Osteocyte (in vitro differentiated cells): Measurements from ENCODE around the gene HIKESHI. TPM values are rescaled to one million over a fixed set of nuclear protein-coding genes. Genes with fewer than 3 reads are reported as not detected.

Source experiments
- DNase-seq: peaks from one replicate; pipeline ENCODE4 v3.0.0; 2021; ENCODE audit warnings: mixed read lengths; ENCODE audit not compliant: unreplicated experiment; ENCODE audit errors: extremely low spot score
- H3K27ac Mint-ChIP-seq: one replicate; pipeline ENCODE4 v1.8.0; 2021; ENCODE audit warnings: mild to moderate bottlenecking, mixed read lengths; ENCODE audit not compliant: unreplicated experiment
- H3K27me3 Mint-ChIP-seq: one replicate; pipeline ENCODE4 v1.8.0; 2021; ENCODE audit warnings: mixed read lengths; ENCODE audit not compliant: unreplicated experiment
- H3K36me3 Mint-ChIP-seq: one replicate; pipeline ENCODE4 v1.8.0; 2021; ENCODE audit warnings: mixed read lengths; ENCODE audit not compliant: unreplicated experiment
- H3K4me1 Mint-ChIP-seq: one replicate; pipeline ENCODE4 v1.8.0; 2021; ENCODE audit warnings: mixed read lengths; ENCODE audit not compliant: unreplicated experiment
- H3K4me3 Mint-ChIP-seq: one replicate; pipeline ENCODE4 v1.8.0; 2021; ENCODE audit warnings: mild to moderate bottlenecking, moderate library complexity, mixed read lengths; ENCODE audit not compliant: unreplicated experiment
- H3K9me3 Mint-ChIP-seq: one replicate; pipeline ENCODE4 v1.8.0; 2021; ENCODE audit warnings: mixed read lengths; ENCODE audit not compliant: unreplicated experiment
- CTCF ChIP-seq: fragments of 200-600 bp; sonication (generic); IDR thresholded peaks from 2 replicates; pipeline ENCODE4 v1.5.0; 2021; ENCODE audit warnings: antibody characterized with exemption, mild to moderate bottlenecking, moderate library complexity
- total RNA-seq: library from RNA; stranded (reverse); gene quantifications from 2 replicates; pipeline ENCODE4 v1.2.1, GENCODE V29; 2021

The HIKESHI gene
- total RNA-seq, 1 donor from 2014 or later, result 38.8 TPM

- H3K27ac Mint-ChIP-seq, result peak overlapping the region; percentile 16
- no peak for DNase-seq
- H3K36me3 Mint-ChIP-seq, result peaks cover 2% of the 10 kb centered on the region
- TF ChIP-seq CTCF, result no peak
- H3K27me3 Mint-ChIP-seq, result no peaks in the 10 kb centered on the region
- peaks cover 10% of the 10 kb centered on the region for H3K4me1 Mint-ChIP-seq
- H3K9me3 Mint-ChIP-seq, result no peaks in the 10 kb centered on the region
- H3K4me3 Mint-ChIP-seq, result no peak overlapping the region
Observed at GRCh38 chr11:86383041-86383955, 81.3 kb downstream of the HIKESHI start.

- TF ChIP-seq CTCF, result no peak
- no peak for DNase-seq
- H3K9me3 Mint-ChIP-seq, result no peaks in the 10 kb centered on the region
- H3K4me3 Mint-ChIP-seq, result no peak overlapping the region
- peaks cover 10% of the 10 kb centered on the region for H3K4me1 Mint-ChIP-seq
- no peaks in the 10 kb centered on the region for H3K36me3 Mint-ChIP-seq
- no peak overlapping the region for H3K27ac Mint-ChIP-seq
- H3K27me3 Mint-ChIP-seq, result no peaks in the 10 kb centered on the region
Observed at GRCh38 chr11:86386283-86386682, 84.2 kb downstream of the HIKESHI start.

- no peaks in the 10 kb centered on the region for H3K36me3 Mint-ChIP-seq
- no peak overlapping the region for H3K27ac Mint-ChIP-seq
- no peaks in the 10 kb centered on the region for H3K9me3 Mint-ChIP-seq
- no peak overlapping the region for H3K4me3 Mint-ChIP-seq
- no peak for TF ChIP-seq CTCF
- no peaks in the 10 kb centered on the region for H3K27me3 Mint-ChIP-seq
- no peak for DNase-seq
- H3K4me1 Mint-ChIP-seq, result peaks cover 10% of the 10 kb centered on the region
Observed at GRCh38 chr11:86386746-86387145, 84.7 kb downstream of the HIKESHI start.

GRCh38 chr11:86388198-86388597, 86.2 kb downstream of the HIKESHI start:
- Mint-ChIP-seq H3K27me3 (no peaks in the 10 kb centered on the region), H3K4me3 (no peak overlapping the region), H3K9me3 (no peaks in the 10 kb centered on the region), H3K4me1 (peaks cover 9% of the 10 kb centered on the region), H3K36me3 (no peaks in the 10 kb centered on the region), H3K27ac (no peak overlapping the region)
- no peak for DNase-seq
- TF ChIP-seq CTCF, result no peak

GRCh38 chr11:86390487-86390886, 88.4 kb downstream of the HIKESHI start:
- no peak overlapping the region for H3K4me3 Mint-ChIP-seq
- no peak overlapping the region for H3K27ac Mint-ChIP-seq
- H3K4me1 Mint-ChIP-seq, result peaks cover 13% of the 10 kb centered on the region
- no peak for TF ChIP-seq CTCF
- no peaks in the 10 kb centered on the region for H3K9me3 Mint-ChIP-seq
- no peaks in the 10 kb centered on the region for H3K36me3 Mint-ChIP-seq
- DNase-seq, result no peak
- no peaks in the 10 kb centered on the region for H3K27me3 Mint-ChIP-seq
